OCI-LY1 (cell line): Measurements from ENCODE around the gene MYO5B.

ENCODE experiments used
- H2AFZ ChIP-seq: fragments of 200-600 bp; sonication (generic), shearing (Covaris generic); 2 replicates; pipeline ENCODE4 v1.6.0; 2014; ENCODE audit warnings: antibody characterized with exemption, mild to moderate bottlenecking, low read length
- H3F3A ChIP-seq: fragments of 200-600 bp; sonication (generic), shearing (Covaris generic); 2 replicates; pipeline ENCODE4 v1.6.0; 2014; ENCODE audit warnings: mild to moderate bottlenecking, antibody characterized with exemption, low read length, moderate library complexity; ENCODE audit not compliant: insufficient read depth
- H3K27ac ChIP-seq: fragments of 200-600 bp; sonication (generic); 2 replicates; pipeline ENCODE4 v1.5.1; 2014; ENCODE audit warnings: low read length, mixed run types, mild to moderate bottlenecking, low read depth; ENCODE audit not compliant: poor library complexity, severe bottlenecking
- H3K27me3 ChIP-seq: fragments of 200-600 bp; sonication (generic); 2 replicates; pipeline ENCODE4 v1.6.0; 2014; ENCODE audit warnings: antibody characterized with exemption, mild to moderate bottlenecking, low read length, moderate library complexity; ENCODE audit not compliant: insufficient read depth
- H3K36me3 ChIP-seq: fragments of 200-600 bp; sonication (generic); 2 replicates; pipeline ENCODE4 v1.6.1; 2014; ENCODE audit warnings: mild to moderate bottlenecking, antibody characterized with exemption, low read length, moderate library complexity, mixed read lengths; ENCODE audit not compliant: insufficient read depth
- H3K4me1 ChIP-seq: fragments of 200-600 bp; sonication (generic); 2 replicates; pipeline ENCODE4 v1.5.1; 2014; ENCODE audit warnings: mild to moderate bottlenecking, low read length, moderate library complexity; ENCODE audit not compliant: insufficient read depth, severe bottlenecking
- H3K4me2 ChIP-seq: fragments of 200-600 bp; sonication (generic), shearing (Covaris generic); 2 replicates; pipeline ENCODE4 v1.6.1; 2014; ENCODE audit warnings: low read length
- H3K4me3 ChIP-seq: fragments of 200-600 bp; sonication (generic); 2 replicates; pipeline ENCODE4 v1.5.1; 2014; ENCODE audit warnings: low read length, low read depth, mild to moderate bottlenecking, mixed read lengths; ENCODE audit not compliant: poor library complexity, severe bottlenecking
- H3K79me2 ChIP-seq: fragments of 200-600 bp; shearing (Covaris generic); 2 replicates; pipeline ENCODE4 v1.6.1; 2016; ENCODE audit warnings: mixed run types, low read length, mixed read lengths; ENCODE audit not compliant: insufficient read depth
- H3K9ac ChIP-seq: fragments of 200-600 bp; sonication (generic), shearing (Covaris generic); 2 replicates; pipeline ENCODE4 v1.6.1; 2014; ENCODE audit warnings: mild to moderate bottlenecking, low read length, mixed read lengths
- H3K9me2 ChIP-seq: fragments of 200-600 bp; sonication (generic), shearing (Covaris generic); 2 replicates; pipeline ENCODE4 v1.6.1; 2014; ENCODE audit warnings: low read depth, mild to moderate bottlenecking, low read length, mixed read lengths
- H3K9me3 ChIP-seq: fragments of 200-600 bp; shearing (Covaris generic); 2 replicates; pipeline ENCODE4 v1.6.1; 2014; ENCODE audit warnings: low read length, mixed read lengths
- H4K20me1 ChIP-seq: fragments of 200-600 bp; sonication (generic), shearing (Covaris generic); 2 replicates; pipeline ENCODE4 v1.6.0; 2016; ENCODE audit warnings: mild to moderate bottlenecking, low read length; ENCODE audit not compliant: insufficient read depth
- CTCF ChIP-seq: fragments of 200-600 bp; sonication (generic), shearing (Covaris generic); IDR thresholded peaks from 2 replicates; pipeline ENCODE4 v1.5.1; 2017; ENCODE audit warnings: mild to moderate bottlenecking, antibody characterized with exemption, low read length, moderate library complexity, mixed read lengths
- EZH2 ChIP-seq: fragments of 200-600 bp; sonication (generic), shearing (Covaris generic); IDR thresholded peaks from 2 replicates; pipeline ENCODE4 v1.8.0; 2017; ENCODE audit warnings: borderline replicate concordance, mixed run types, mild to moderate bottlenecking, antibody characterized with exemption, low read length, moderate library complexity, mixed read lengths

MYO5B gene

GRCh38 chr18:50022985-50023384 is 172.0 kb downstream of the MYO5B start:
- Histone ChIP-seq H3K9me3 (no peaks in the 10 kb centered on the region), H3K4me1 (no peaks in the 10 kb centered on the region), H4K20me1 (no peaks in the 10 kb centered on the region), H3K79me2 (no peaks in the 10 kb centered on the region), H2AFZ (no peak overlapping the region), H3K4me3 (no peak overlapping the region), H3K27ac (no peak overlapping the region), H3F3A (no peaks in the 10 kb centered on the region), H3K36me3 (no peaks in the 10 kb centered on the region), H3K4me2 (no peak overlapping the region), H3K9me2 (no peaks in the 10 kb centered on the region), H3K27me3 (no peaks in the 10 kb centered on the region), H3K9ac (no peak overlapping the region)
- TF ChIP-seq EZH2, result no peak
- no peak for TF ChIP-seq CTCF

GRCh38 chr18:50014606-50015005 is 180.3 kb downstream of the MYO5B start:
- no peak overlapping the region for H3K9ac ChIP-seq
- H3K27me3 ChIP-seq, result no peaks in the 10 kb centered on the region
- no peak for TF ChIP-seq EZH2
- TF ChIP-seq CTCF, result no peak
- no peaks in the 10 kb centered on the region for H3K4me1 ChIP-seq
- H3K36me3 ChIP-seq, result no peaks in the 10 kb centered on the region
- H3K9me3 ChIP-seq, result no peaks in the 10 kb centered on the region
- H3K9me2 ChIP-seq, result no peaks in the 10 kb centered on the region
- H3K4me3 ChIP-seq, result no peak overlapping the region
- H3K4me2 ChIP-seq, result no peak overlapping the region
- H3K79me2 ChIP-seq, result no peaks in the 10 kb centered on the region
- H2AFZ ChIP-seq, result no peak overlapping the region
- H3K27ac ChIP-seq, result no peak overlapping the region
- H4K20me1 ChIP-seq, result no peaks in the 10 kb centered on the region
- no peaks in the 10 kb centered on the region for H3F3A ChIP-seq

GRCh38 chr18:50013363-50014138 is 181.4 kb downstream of the MYO5B start:
- Histone ChIP-seq H3F3A (no peaks in the 10 kb centered on the region), H3K4me2 (no peak overlapping the region), H3K4me3 (no peak overlapping the region), H3K27ac (no peak overlapping the region), H2AFZ (no peak overlapping the region), H3K36me3 (no peaks in the 10 kb centered on the region), H3K79me2 (no peaks in the 10 kb centered on the region), H3K27me3 (no peaks in the 10 kb centered on the region), H3K9me2 (no peaks in the 10 kb centered on the region), H3K4me1 (no peaks in the 10 kb centered on the region), H3K9ac (no peak overlapping the region), H4K20me1 (no peaks in the 10 kb centered on the region), H3K9me3 (no peaks in the 10 kb centered on the region)
- TF ChIP-seq EZH2, result no peak
- no peak for TF ChIP-seq CTCF
